Measurements from ENCODE around the gene STAMBP. TPM values are rescaled to one million over a fixed set of nuclear protein-coding genes. Genes with fewer than 3 reads are reported as not detected.

The STAMBP gene
- total and polyA plus RNA-seq, 2 of the 4 experiments (the other 2 are of a cell fraction): 29.7 to 38.7 TPM

- Histone ChIP-seq H3K79me1 (ENCODE audit: low read depth in 1 of 2, low read length in 2 of 2) (peaks cover 0 to 26% of the 10 kb centered on the region in 2 experiments; a peak in 2 of 4 replicates), H4K5ac (ENCODE audit: low read depth, low read length) (no peak overlapping the region), H3K14ac (replicated peaks; ENCODE audit: low read depth, low read length) (no peak overlapping the region), H2BK5ac (ENCODE audit: low read depth, low read length, poor library complexity, severe bottlenecking) (no peak overlapping the region), H3K4me2 (ENCODE audit: low read depth, low read length) (no peak overlapping the region), H2BK20ac (ENCODE audit: low read depth, low read length) (no peak overlapping the region), H3K23ac (ENCODE audit: low read depth, low read length) (no peak overlapping the region), H4K8ac (ENCODE audit: low read depth in 2 of 2, low read length in 2 of 2) (no peak overlapping the region), H2AFZ (replicated peaks; ENCODE audit: low read length, poor library complexity) (no peak overlapping the region), H3K9me3 (ENCODE audit: control insufficient read depth, insufficient read depth, low read length) (no peaks in the 10 kb centered on the region), H3K9me1 (ENCODE audit: insufficient read depth, low read length) (peaks cover 19% of the 10 kb centered on the region), H2BK120ac (ENCODE audit: low read depth, low read length) (no peak overlapping the region), H3K9ac (ENCODE audit: low read depth, low read length) (no peak overlapping the region), H4K91ac (ENCODE audit: insufficient read depth, low read depth, low read length) (no peak overlapping the region), H3K18ac (ENCODE audit: low read depth, low read length) (no peak overlapping the region), H2BK15ac (ENCODE audit: low read depth, low read length) (no peak overlapping the region), H3K4ac (ENCODE audit: low read depth, low read length) (no peak overlapping the region), H2AK5ac (ENCODE audit: low read depth, low read length) (peak overlapping the region; percentile 13; the same call in 1 of the 2 replicates), H4K20me1 (ENCODE audit: insufficient read depth, low read length) (peaks cover 12% of the 10 kb centered on the region; the same call in 1 of the 2 replicates), H3K27me3 (ENCODE audit: control insufficient read depth, insufficient read depth, low read length) (no peaks in the 10 kb centered on the region), H3K27ac (ENCODE audit: insufficient read depth, low read length) (no peak overlapping the region), H2AK9ac (replicated peaks; ENCODE audit: low read depth, low read length, poor library complexity) (no peak overlapping the region), H3K4me3 (ENCODE audit: insufficient read depth, low read depth, low read length) (no peak overlapping the region), H3K56ac (ENCODE audit: extremely low read depth, insufficient read depth, low read length) (no peak overlapping the region), H3K36me3 (ENCODE audit: control insufficient read depth, insufficient read depth, low read length) (peaks cover 34% of the 10 kb centered on the region), H3K4me1 (ENCODE audit: control insufficient read depth, insufficient read depth, low read length) (peaks cover 15% of the 10 kb centered on the region)
- no TSS peak for BruUV-seq (replicated peaks)
- in situ Hi-C loops (cut with MboI; ENCODE audit: low sequenced_read_pairs): no loop called here
- dilution Hi-C loops (cut with HindIII; ENCODE audit: low sequenced_read_pairs, unreplicated experiment): no loop called here
- intact Hi-C loops (cut with micrococcal nuclease): no loop called here
- DNase-seq (peak; percentile 20), ATAC-seq (ENCODE audit: low read depth) (no peak)
- no peak for TF ChIP-seq RAD21 (IDR thresholded peaks at IDR 0.05; ENCODE audit: low read length)
- no peak for TF ChIP-seq POLR2A (IDR thresholded peaks at IDR 0.05; ENCODE audit: low read depth, low read length)
- ChIA-PET POLR2A (ENCODE audit: unreplicated experiment) (no interaction called here), CTCF (interaction anchor here (0.6 kb wide), 1 partner anchor 213 kb away, joined by 3 read pairs; no protein-coding TSS in a partner anchor)
- whole genome bisulfite sequencing, 2 experiments (ENCODE audit: extremely low coverage in 2 of 2, insufficient read length in 1 of 2): no CpG with 5 or more reads among the region's 2 CpGs
These were observed 26.8 kb downstream of the STAMBP start for GRCh38 chr2:73855526-73855925.

Data from IMR-90 (cell line).